ENCODE data around the gene SND1.

SND1 gene

GRCh38 chr7:128021366-128021765 lies 369.4 kb downstream of the SND1 start:
- DNase-seq (ENCODE audit: low spot score) = no peak

- no peak for DNase-seq (ENCODE audit: low spot score)
Measured at GRCh38 chr7:128022631-128023532, 370.9 kb downstream of the SND1 start.

- no peak for DNase-seq (ENCODE audit: low spot score)
Measured at GRCh38 chr7:128024151-128024550, 372.2 kb downstream of the SND1 start.

GRCh38 chr7:128025380-128025779 lies 373.4 kb downstream of the SND1 start:
- DNase-seq (ENCODE audit: low spot score) = no peak

- DNase-seq (ENCODE audit: low spot score) = no peak
Measured at GRCh38 chr7:128025819-128026218, 373.8 kb downstream of the SND1 start.

- DNase-seq (ENCODE audit: low spot score) = no peak
Measured at GRCh38 chr7:128026551-128026950, 374.6 kb downstream of the SND1 start.

GRCh38 chr7:128027485-128027980 lies 375.5 kb downstream of the SND1 start:
- DNase-seq (ENCODE audit: low spot score) = no peak

- no peak for DNase-seq (ENCODE audit: low spot score)
Measured at GRCh38 chr7:128029405-128029995, 377.5 kb downstream of the SND1 start.

GRCh38 chr7:128030263-128030653 lies 378.3 kb downstream of the SND1 start:
- DNase-seq (ENCODE audit: low spot score) = no peak

GRCh38 chr7:128030654-128031611 lies 378.9 kb downstream of the SND1 start, which contains the start of gene LRRC4:
TSS of gene LRRC4 (minus strand) at chr7:128031437. CDS start at chr7:128030640, 797 bp downstream.
- DNase-seq (ENCODE audit: low spot score) = no peak

- DNase-seq (ENCODE audit: low spot score) = peak; percentile 46
Measured at GRCh38 chr7:128031901-128032604, 380.1 kb downstream of the SND1 start.

GRCh38 chr7:128032605-128033235 lies 380.7 kb downstream of the SND1 start:
- no peak for DNase-seq (ENCODE audit: low spot score)

GRCh38 chr7:128033246-128033645 lies 381.3 kb downstream of the SND1 start:
- DNase-seq (ENCODE audit: low spot score) = no peak

GRCh38 chr7:128034825-128035224 lies 382.8 kb downstream of the SND1 start:
- no peak for DNase-seq (ENCODE audit: low spot score)

- DNase-seq (ENCODE audit: low spot score) = no peak
Measured at GRCh38 chr7:128035712-128036111, 383.7 kb downstream of the SND1 start.

GRCh38 chr7:128036226-128036940 lies 384.4 kb downstream of the SND1 start:
- no peak for DNase-seq (ENCODE audit: low spot score)

- no peak for DNase-seq (ENCODE audit: low spot score)
Measured at GRCh38 chr7:128037081-128037480, 385.1 kb downstream of the SND1 start.

GRCh38 chr7:128037880-128038619 lies 386.1 kb downstream of the SND1 start:
- no peak for DNase-seq (ENCODE audit: low spot score)

- DNase-seq (ENCODE audit: low spot score) = no peak
Measured at GRCh38 chr7:128039544-128039953, 387.6 kb downstream of the SND1 start.

- DNase-seq (ENCODE audit: low spot score) = no peak
Measured at GRCh38 chr7:128040205-128040604, 388.2 kb downstream of the SND1 start.
